HepG2 (cell line): Measurements from ENCODE around the gene RABL6. TPM values are rescaled to one million over a fixed set of nuclear protein-coding genes. Genes with fewer than 3 reads are reported as not detected.

Experiments used
- ATAC-seq: fragments of 200-7000 bp; cut with Tn5 transposase; 3 replicates; pipeline ENCODE4 v1.9.1; 2020; ENCODE audit warnings: mild to moderate bottlenecking, moderate library complexity
- BruUV-seq: library from RNA; stranded (reverse); fragments of 400-500 nt; replicated peaks from 2 replicates; lab custom pipeline; 2021; lab: Mats Ljungman, UMichigan
- CTCF ChIA-PET: fragments of 300-600 bp; formaldehyde crosslinking; extraction: SDS; loops from one replicate; lab custom pipeline; 2021; ENCODE audit warnings: low total read pairs, inconsistent platforms, low intra/inter-chr PET ratio; lab: Yijun Ruan, JAX
- POLR2A ChIA-PET: fragments of 350-600 bp; sonication (Branson Sonifier 250); formaldehyde crosslinking; loops from one replicate; lab custom pipeline; 2020; ENCODE audit warnings: antibody characterized with exemption, inconsistent platforms; lab: Yijun Ruan, JAX
- DNase-seq: peaks from one replicate; pipeline ENCODE4 v3.0.0-alpha.2; 2015; ENCODE audit warnings: low spot score
- FAIRE-seq: peaks from 3 replicates; lab custom pipeline; 2011; peaks lifted over from hg19 to GRCh38; lab: Jason Lieb, UNC
- H2AFZ ChIP-seq: one replicate; pipeline ENCODE4 v1.6.1; 2011; ENCODE audit warnings: low read length, inconsistent platforms
- H3K27ac ChIP-seq: fragments of 300-600 bp; 3 replicates; pipeline ENCODE4 v1.8.0; 2011; ENCODE audit warnings: mixed run types, mild to moderate bottlenecking, mixed read lengths, low read length, inconsistent platforms; ENCODE audit not compliant: insufficient read depth; ENCODE audit errors: extremely low read length
- H3K27me3 ChIP-seq, 2 experiments: fragments of 200-600 bp in 1 of 2; 2 replicates in 1 of 2; 3 replicates in 1 of 2; pipeline versions ENCODE4 v1.6.0 to v1.8.0; 2011; ENCODE audit warnings: low read length in 2 of 2, mild to moderate bottlenecking in 2 of 2, moderate library complexity in 2 of 2, inconsistent platforms in 1 of 2; ENCODE audit not compliant: insufficient read depth in 2 of 2, control insufficient read depth in 1 of 2
- H3K36me3 ChIP-seq, 2 experiments: fragments of 200-600 bp in 1 of 2; replicated peaks in 1 of 2; 2 replicates in 1 of 2; 3 replicates in 1 of 2; pipeline versions ENCODE4 v1.5.1 to v1.8.0; 2011; ENCODE audit warnings: low read length in 2 of 2, inconsistent platforms in 1 of 2; ENCODE audit not compliant: insufficient read depth in 2 of 2, control insufficient read depth in 1 of 2
- H3K4me1 ChIP-seq: 2 replicates; pipeline ENCODE4 v1.5.1; 2012; ENCODE audit warnings: low read length, inconsistent platforms; ENCODE audit not compliant: insufficient read depth
- H3K4me2 ChIP-seq: 2 replicates; pipeline ENCODE4 v1.6.0; 2011; ENCODE audit warnings: low read depth, low read length, inconsistent platforms
- H3K4me3 ChIP-seq, 3 experiments: fragments of 200-600 bp in 1 of 3; sonication (generic), shearing (Covaris generic) in 1 of 3; replicated peaks in 1 of 3; 2 replicates each; pipeline ENCODE4 v1.5.1; 2011 to 2016; ENCODE audit warnings: low read length in 3 of 3, inconsistent platforms in 2 of 3, low read depth in 2 of 3, mild to moderate bottlenecking in 2 of 3, control low read depth in 1 of 3, mixed read lengths in 1 of 3; ENCODE audit not compliant: insufficient read depth in 1 of 3
- H3K79me2 ChIP-seq: one replicate; pipeline ENCODE4 v1.6.1; 2011; ENCODE audit warnings: low read length, inconsistent platforms; ENCODE audit not compliant: insufficient read depth
- H3K9ac ChIP-seq: 2 replicates; pipeline ENCODE4 v1.6.0; 2011; ENCODE audit warnings: mild to moderate bottlenecking, low read depth, low read length, inconsistent platforms; ENCODE audit not compliant: insufficient read depth
- H3K9me3 ChIP-seq: 2 replicates; pipeline ENCODE4 v1.5.1; 2012; ENCODE audit warnings: mild to moderate bottlenecking, low read length
- H4K20me1 ChIP-seq: 2 replicates; pipeline ENCODE4 v1.6.0; 2011; ENCODE audit warnings: inconsistent platforms, mild to moderate bottlenecking, low read length, moderate library complexity; ENCODE audit not compliant: insufficient read depth
- HNF4A ChIP-seq: sonication (generic); formaldehyde crosslinking; IDR thresholded peaks from 2 replicates; pipeline ENCODE4 v1.4.0; 2020; ENCODE audit warnings: missing genetic modification reagents
- HNRNPLL ChIP-seq: fragments of 200-400 bp; formaldehyde crosslinking; IDR thresholded peaks from 2 replicates; pipeline ENCODE4 v1.6.1; 2017; ENCODE audit warnings: mild to moderate bottlenecking, low read depth, low read length; ENCODE audit not compliant: poor library complexity, severe bottlenecking
- KLF12 ChIP-seq: sonication (generic); formaldehyde crosslinking; IDR thresholded peaks from 2 replicates; pipeline ENCODE4 v1.4.0; 2020; ENCODE audit warnings: missing genetic modification reagents, borderline replicate concordance
- MED1 ChIP-seq: sonication (generic); formaldehyde crosslinking; IDR thresholded peaks from 2 replicates; pipeline ENCODE4 v1.4.0; 2020; ENCODE audit warnings: missing genetic modification reagents
- NR2F2 ChIP-seq: IDR thresholded peaks from 2 replicates; pipeline ENCODE4 v1.6.1; 2012; ENCODE audit warnings: low read depth, inconsistent platforms, borderline replicate concordance
- NR2F6 ChIP-seq, 2 experiments: IDR thresholded peaks; 2 replicates each; pipeline ENCODE4 v1.6.1; 2016; ENCODE audit warnings: antibody characterized with exemption in 1 of 2, mild to moderate bottlenecking in 1 of 2
- POLR2AphosphoS5 ChIP-seq: IDR thresholded peaks from 2 replicates; pipeline ENCODE4 v1.6.1; 2012; ENCODE audit warnings: low read depth, low read length
- RBM22 ChIP-seq: fragments of 200-400 bp; formaldehyde crosslinking; optimal IDR thresholded peaks from 2 replicates; pipeline ENCODE3; 2017; ENCODE audit warnings: mild to moderate bottlenecking, low read length, moderate library complexity
- SCMH1 ChIP-seq: sonication (generic); formaldehyde crosslinking; IDR thresholded peaks from 2 replicates; pipeline ENCODE4 v1.9.0; 2021; ENCODE audit warnings: missing genetic modification reagents, mild to moderate bottlenecking, borderline replicate concordance
- SP5 ChIP-seq: IDR thresholded peaks from 2 replicates; pipeline ENCODE4 v1.6.1; 2016; ENCODE audit warnings: low read depth, borderline replicate concordance
- UBTF ChIP-seq: sonication (generic); formaldehyde crosslinking; IDR thresholded peaks from 2 replicates; pipeline ENCODE4 v1.4.0; 2020; ENCODE audit warnings: mild to moderate bottlenecking, missing genetic modification reagents
- ZBTB33 ChIP-seq: sonication (generic); formaldehyde crosslinking; IDR thresholded peaks from 2 replicates; pipeline ENCODE4 v1.4.0; 2020; ENCODE audit warnings: missing genetic modification reagents
- ZNF768 ChIP-seq: sonication (generic); formaldehyde crosslinking; IDR thresholded peaks from 2 replicates; pipeline ENCODE4 v1.4.0; 2020; ENCODE audit warnings: missing genetic modification reagents
- WGBS: methylation state at CpG from one replicate; pipeline ENCODE4 v1.1.6; 2017; ENCODE audit warnings: low lambda C conversion rate; 5-methylcytosine and 5-hydroxymethylcytosine counted together
- in situ Hi-C: cut with HindIII; loops from 2 replicates; pipeline ENCODE4 v1.10.0; 2017; ENCODE audit warnings: low pct_unique_long_range_greater_than_20kb; ENCODE audit not compliant: extremely low pct_ligation_motif_present
- intact Hi-C: fragments of 100-400 bp; cut with micrococcal nuclease; formaldehyde crosslinking; loops from one replicate; pipeline ENCODE4 v1.10.0; 2022; ENCODE audit not compliant: unreplicated experiment
- polyA plus RNA-seq, 8 experiments: library from polyadenylated mRNA; depleted of rRNA in 3 of 8; stranded (reverse) in 7 of 8; unstranded in 1 of 8; fragments of >200 nt; fragmentation: Illumina TruSeq in 4 of 8; extraction: Trizol in 4 of 8; gene quantifications; 2 replicates each; pipeline versions ENCODE4 v1.2.1 to v1.2.3, GENCODE V29; 2011 to 2016; ENCODE audit warnings: low read depth in 4 of 8, missing spikeins in 1 of 8, mixed read lengths in 1 of 8; ENCODE audit not compliant: insufficient read depth in 1 of 8
- total RNA-seq, 5 experiments: library from RNA; depleted of rRNA; stranded (reverse); fragments of >200 nt; fragmentation: Illumina TruSeq; extraction: Trizol; gene quantifications; 2 replicates each; pipeline ENCODE4 v1.2.3, GENCODE V29; 2016; ENCODE audit warnings: low read depth in 1 of 5

Gene RABL6
- total and polyA plus RNA-seq, 2 of the 13 experiments (the other 11 are each of a cell fraction or from before 2014, with no cell fraction given), result 81.5 to 125 TPM

DNA sequence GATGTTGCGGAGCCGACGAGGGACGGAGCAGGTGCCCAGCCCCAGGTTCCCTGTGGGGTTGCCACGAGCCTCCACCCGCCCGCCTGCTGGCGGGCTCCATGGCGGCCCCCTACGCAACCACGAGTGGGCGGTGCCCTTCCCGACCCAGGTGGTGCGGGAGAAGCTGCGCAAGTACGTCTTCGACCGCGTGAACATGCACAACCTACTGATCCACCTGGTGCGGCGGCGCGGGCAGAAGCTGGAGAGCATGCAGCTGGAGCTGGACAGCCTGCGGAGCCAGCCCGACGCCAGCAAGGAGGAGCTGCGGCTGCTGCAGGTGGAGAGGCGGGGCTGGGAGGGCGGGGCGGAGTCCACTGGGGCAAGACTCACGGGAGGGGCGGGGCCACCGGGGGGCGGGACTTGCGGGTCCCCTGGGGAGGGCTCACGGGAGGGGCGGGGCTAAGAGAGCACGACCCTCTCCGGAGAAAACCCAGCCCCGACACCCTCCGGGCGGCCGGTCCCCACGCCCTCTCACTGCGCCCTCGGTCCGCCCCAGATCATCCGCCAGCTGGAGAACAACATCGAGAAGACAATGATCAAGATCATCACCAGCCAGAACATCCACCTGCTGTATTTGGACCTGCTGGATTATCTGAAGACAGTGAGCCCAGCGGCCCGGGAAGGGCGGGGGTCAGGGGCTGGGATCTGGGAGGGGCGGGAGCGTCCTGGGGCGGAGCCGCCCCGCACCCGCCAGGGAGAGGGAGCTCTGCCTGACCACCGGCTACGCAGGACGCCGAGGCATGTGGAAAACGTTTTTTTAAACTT, 7.7 kb upstream of the RABL6 start (continued):
- TF ChIP-seq UBTF (CRISPR knock-in tag) (peak; percentile 4; the same call in 1 of the 2 replicates), HNRNPLL (peak; percentile 77), KLF12 (peak; percentile 85), NR2F2 (no peak), SP5 (CRISPR knock-in tag) (peak; percentile 31)

GRCh38 chr9:136802321-136802720, 5.4 kb upstream of the RABL6 start:
- peaks cover 69% of the 10 kb centered on the region for H3K4me1 ChIP-seq
- H3K27ac ChIP-seq, result peak overlapping the region; percentile 45
- ChIA-PET POLR2A (no interaction called here), CTCF (no interaction called here)
- intact Hi-C loops, result no loop called here
- ATAC-seq (no peak), DNase-seq (no peak), FAIRE-seq (no peak)
- no peak overlapping the region for H2AFZ ChIP-seq
- TF ChIP-seq NR2F6 (IDR thresholded peaks at IDR 0.05), result no peak
- TF ChIP-seq NR2F6 (CRISPR knock-in tag; IDR thresholded peaks at IDR 0.05), result no peak
- 0 out of 2 replicates have a peak, but pooled peaks have one; percentile 7 for TF ChIP-seq MED1 (CRISPR knock-in tag)
- TF ChIP-seq ZBTB33 (CRISPR knock-in tag), result 0 out of 2 replicates have a peak, but pooled peaks have one; percentile 13
- no peak for TF ChIP-seq HNF4A (CRISPR knock-in tag)
- TF ChIP-seq ZNF768 (CRISPR knock-in tag), result 0 out of 2 replicates have a peak, but pooled peaks have one; percentile 16
- TF ChIP-seq SCMH1 (CRISPR knock-in tag), result no peak
- peak; percentile 46 for TF ChIP-seq RBM22
- TF ChIP-seq POLR2AphosphoS5, result peak; percentile 51
- peak overlapping the region; percentile 71 for H3K4me2 ChIP-seq
- H3K4me3 ChIP-seq, result peak overlapping the region in 1 of 3 experiments; percentile 31; a peak in 2 of 6 replicates
- H4K20me1 ChIP-seq, result no peaks in the 10 kb centered on the region; the same call in none of the 2 replicates
- H3K79me2 ChIP-seq, result peaks cover 44% of the 10 kb centered on the region
- 0 out of 2 replicates have a peak overlapping the region, but pooled peaks have one; percentile 23 for H3K9ac ChIP-seq
- WGBS, result 60% methylated on average over 3 of the region's 6 CpGs
- H3K27me3 ChIP-seq, result no peaks in the 10 kb centered on the region
- H3K9me3 ChIP-seq, result no peaks in the 10 kb centered on the region
- BruUV-seq, result no TSS peak
- H3K36me3 ChIP-seq, result peaks cover 0 to 2% of the 10 kb centered on the region in 2 experiments; a peak in 3 of 5 replicates
- in situ Hi-C loops, result no loop called here
